Measurements from ENCODE around the gene C8A.

C8A gene

DNA sequence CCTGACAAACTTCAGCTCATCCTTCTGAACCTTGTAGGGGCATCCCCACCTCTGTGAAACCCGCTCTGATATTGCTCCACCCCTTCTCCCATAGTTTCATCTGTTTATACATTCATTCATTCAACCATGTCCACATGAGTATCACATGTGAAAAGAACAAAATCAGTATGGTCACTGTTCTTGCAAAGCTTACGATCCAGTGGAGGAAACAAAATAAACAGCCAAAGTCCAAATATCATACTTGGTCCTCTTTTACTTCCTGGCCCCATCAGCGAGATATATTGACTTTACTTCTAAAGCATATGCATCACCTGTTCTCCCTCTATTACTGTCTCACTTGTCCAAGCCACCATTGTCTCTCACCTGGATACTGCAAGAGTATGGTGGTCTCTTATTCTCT is 35.6 kb downstream of the C8A start:
- no peak for DNase-seq (ENCODE audit: low read depth)

DNA sequence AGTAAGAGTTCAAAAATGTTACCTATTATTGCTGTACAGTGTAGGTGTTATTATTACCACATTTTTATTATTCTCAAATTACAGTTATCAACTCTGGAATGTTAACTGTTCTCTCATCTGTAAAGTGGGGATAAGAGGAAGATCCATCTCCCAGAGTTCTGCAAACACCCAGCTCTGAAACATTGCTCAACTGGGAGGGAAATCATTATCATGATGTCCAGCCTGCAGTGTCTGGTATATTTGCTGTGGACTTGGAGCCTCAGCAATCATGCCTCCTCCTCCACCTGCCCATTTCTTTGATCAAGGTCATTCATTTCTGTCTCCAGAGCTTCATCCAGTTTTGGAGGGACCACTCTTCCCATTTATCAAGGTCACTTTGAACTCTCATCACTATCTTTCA is 39.4 kb downstream of the C8A start:
- DNase-seq (ENCODE audit: low read depth) = no peak

DNA sequence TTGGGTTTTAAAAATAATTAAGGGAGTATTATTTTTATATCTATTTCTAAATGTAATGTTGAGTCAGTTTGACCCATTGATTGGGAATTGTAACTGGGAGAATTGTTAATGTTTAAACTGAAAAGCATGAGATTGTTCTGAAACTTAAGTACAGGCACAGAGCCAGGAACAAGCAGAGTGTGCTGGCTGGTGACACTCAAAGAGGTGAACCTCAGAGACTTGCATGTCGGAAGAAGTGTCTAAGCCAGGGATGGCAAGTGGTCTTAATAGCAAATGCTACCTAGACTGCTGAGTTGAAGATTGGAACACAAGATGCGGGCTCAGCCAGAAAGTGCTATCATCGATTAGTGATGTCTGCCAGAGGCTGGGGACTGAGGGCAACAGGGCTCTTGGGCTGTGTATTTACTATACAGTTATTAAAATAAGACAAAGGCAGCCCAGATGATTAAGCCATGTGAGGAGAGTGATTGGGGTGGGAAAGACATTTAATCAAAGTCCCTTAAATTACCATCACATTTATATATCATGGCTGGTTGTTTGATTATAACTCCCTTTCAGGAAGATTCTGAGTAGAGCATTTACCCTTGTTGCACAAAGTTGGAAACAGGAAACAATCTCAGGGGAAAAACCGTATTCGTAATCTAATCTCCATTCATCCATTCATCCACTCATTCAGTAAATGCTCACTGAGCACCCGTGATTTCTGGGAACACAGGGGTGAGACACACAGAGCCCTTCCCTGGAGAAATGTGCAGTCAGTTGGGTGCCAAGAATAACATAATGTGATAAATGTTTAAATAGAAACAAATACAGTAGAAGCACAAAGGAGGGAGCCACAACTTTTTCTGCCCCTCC is 42.8 kb downstream of the C8A start:
- DNase-seq (ENCODE audit: low read depth) = no peak

DNA sequence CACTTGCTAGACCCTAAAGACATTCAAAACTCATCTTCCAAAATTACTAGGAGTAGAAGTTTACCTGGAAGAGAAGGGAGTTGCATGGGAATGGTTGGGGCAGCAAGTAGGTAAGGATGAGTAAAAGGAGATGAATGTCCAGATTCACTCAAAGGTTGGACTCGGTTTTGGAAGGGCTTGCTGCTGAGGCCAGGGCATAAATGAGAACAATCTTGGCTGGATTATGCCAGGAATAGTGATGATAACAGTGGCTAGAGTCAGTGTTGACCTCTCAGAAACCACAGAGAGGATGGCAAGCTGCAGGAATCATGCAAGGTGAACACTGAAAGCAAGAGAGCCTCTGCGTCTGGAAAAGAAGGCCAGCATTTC is 43.4 kb downstream of the C8A start:
- no peak for DNase-seq (ENCODE audit: low read depth)

DNA sequence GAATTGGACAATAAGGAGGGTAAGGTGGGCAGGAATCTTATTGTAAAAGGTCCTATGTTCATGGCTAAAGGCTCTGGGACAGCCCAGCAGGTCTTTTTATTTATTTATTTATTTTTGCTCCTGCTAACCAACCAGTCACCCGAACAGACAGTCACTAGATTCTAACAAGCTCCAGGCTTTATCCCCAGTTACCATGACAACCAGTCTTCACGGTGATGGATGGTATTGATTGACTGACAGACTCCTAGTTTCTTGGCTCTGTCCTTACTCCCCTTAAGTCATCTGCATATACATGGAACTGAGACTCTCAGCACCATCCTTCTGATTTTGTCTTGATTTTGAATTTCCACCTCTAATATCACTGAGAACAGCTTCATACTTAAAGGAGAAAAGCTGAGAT is 44.3 kb downstream of the C8A start:
- DNase-seq (ENCODE audit: low read depth) = no peak

DNA sequence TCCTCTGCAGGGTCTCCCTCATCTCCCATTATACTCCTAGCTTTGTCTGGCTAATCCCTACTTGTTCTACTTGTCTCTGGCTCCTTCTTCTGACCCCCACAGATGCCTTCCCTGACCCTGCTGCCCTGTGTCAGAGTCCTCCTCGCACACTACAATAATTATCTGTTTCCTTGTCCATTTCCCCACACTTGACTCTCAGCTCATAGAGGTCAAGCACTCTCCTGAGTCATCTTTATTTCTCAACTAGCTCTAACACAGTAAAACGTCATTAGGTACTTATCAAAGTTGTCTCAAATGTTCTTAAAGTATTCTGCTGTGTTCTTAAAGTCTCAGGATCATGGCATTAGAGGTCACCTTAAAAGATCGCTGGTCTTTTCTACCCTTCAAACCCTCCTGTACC is 47.1 kb downstream of the C8A start:
- peak; percentile 22 for DNase-seq (ENCODE audit: low read depth)

DNA sequence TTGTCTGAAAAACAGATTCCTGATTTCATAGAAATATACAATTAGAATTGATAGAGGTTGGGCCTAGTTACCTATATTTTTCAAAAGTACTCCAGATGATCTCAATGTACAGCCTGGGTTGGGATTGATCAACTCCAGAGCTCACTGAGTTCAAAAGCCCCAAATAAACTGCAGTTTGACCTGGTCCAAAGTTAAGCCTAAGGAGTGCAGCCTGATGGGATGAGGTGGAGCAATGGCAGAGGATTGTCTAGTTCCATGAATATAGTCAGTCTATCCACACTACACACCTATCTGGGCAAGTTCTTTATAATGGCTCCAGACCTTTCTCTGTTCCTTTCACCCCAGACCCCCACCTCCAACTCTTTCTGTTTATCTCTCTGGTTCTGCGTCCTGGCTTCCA is 49.2 kb downstream of the C8A start:
- DNase-seq (ENCODE audit: low read depth) = no peak

DNA sequence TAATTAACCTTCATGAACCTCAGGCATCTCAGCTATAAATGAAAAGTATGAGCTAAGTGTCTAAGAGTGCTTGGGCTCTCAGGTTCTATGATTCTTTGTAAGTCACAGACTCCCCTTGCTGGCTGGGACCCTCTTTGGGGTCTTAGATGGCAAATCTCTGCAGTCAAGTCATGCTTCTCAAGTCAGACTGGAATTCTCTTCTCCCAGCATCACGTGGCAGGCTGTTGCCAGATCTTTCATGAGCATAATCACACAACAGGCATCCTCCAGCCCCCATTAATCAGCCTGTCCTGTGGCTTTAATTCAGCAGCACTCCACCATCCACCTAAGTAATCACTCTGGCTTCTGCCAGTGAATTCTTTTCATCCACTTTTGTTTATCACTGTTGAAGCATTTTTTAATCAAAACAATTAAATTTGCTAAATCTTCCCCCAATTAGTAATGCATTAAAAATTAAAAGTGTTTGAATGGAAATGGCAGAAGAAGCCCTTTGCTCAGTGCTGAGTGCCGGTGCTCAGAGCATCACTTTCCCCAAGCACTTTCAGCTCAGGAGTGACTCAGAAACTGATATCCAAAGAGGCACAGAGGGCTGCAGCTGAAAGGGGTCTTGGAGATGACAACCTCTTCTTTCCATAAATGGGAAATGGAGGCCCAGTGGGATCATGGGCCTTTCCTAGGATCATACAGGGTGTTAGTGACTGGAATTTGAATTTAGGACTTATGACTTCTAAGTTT is 50.2 kb downstream of the C8A start:
- no peak for DNase-seq (ENCODE audit: low read depth)

DNA sequence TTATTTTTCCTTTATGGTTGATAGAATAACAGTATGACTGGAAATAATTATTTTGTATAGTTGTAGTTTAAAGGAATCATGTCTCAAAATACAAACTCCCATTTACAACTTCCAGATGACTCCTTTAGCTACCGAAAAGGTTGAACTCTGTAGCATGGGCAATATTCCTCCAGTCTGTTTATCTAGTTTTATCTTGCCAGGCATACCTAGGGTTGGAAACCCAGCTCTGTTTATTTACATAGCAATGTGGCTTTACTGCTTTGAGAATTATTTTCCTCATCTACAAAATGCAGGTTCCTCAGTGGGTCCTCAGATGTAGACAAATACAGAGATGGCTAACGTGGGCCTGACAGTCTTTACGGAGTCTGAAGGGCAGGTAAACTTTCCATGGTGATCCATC is 51.1 kb downstream of the C8A start:
- no peak for DNase-seq (ENCODE audit: low read depth)

DNA sequence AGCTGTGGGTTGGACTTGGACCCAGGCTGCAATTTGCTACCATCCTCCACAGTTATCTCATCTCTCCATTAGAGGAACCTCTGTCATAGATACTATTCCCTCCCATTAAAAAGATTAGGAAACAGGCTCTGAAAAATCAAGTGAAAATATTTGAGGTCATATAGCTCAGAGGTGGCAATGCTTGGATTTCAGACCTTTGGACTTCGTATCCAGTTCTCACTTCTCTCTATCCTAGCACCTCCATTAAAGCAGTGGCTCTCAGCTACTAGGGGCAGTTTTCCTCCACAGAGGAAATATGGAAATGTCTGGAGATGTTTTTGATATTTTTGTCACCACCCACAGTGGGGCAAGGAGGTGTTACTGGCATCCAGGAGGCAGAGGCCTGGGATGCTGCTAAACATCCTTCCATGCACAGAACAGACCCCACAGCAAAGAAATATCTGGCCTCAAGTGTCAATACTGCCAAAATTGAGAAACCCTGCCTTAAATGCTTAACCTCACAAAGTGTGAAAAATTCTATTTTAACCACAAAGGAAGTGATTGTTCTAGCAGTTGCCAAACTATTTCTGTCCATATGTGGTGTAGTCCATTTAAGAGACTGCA is 54.1 kb downstream of the C8A start:
- peak; percentile 10 for DNase-seq (ENCODE audit: low read depth)

DNA sequence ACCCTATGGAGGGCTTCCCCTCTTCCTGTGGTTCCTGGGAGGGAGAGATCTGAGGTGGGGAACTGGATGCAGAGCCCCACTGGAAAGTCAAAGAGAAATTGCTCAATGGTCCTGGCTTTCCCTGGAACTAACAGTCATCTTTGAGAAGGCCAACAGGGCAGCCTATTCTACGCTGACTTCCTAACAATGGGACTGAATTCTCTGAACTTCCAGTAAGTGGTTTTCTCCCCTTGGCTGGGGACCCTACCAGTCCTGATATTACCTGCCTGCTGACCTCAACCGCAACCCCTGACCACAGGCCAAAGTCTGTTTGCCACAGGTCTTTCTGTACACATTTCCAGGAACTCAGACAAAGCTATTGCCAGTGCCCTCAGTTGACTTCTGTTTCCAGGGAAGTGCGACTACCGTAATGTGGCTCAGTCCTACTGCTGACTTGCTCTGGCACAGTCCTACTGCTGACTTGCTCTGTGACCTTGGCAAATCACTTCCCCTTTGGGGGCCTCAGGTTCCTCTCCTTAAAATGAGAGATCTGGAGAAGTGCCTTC is 55.9 kb downstream of the C8A start:
- DNase-seq (ENCODE audit: low read depth) = no peak

DNA sequence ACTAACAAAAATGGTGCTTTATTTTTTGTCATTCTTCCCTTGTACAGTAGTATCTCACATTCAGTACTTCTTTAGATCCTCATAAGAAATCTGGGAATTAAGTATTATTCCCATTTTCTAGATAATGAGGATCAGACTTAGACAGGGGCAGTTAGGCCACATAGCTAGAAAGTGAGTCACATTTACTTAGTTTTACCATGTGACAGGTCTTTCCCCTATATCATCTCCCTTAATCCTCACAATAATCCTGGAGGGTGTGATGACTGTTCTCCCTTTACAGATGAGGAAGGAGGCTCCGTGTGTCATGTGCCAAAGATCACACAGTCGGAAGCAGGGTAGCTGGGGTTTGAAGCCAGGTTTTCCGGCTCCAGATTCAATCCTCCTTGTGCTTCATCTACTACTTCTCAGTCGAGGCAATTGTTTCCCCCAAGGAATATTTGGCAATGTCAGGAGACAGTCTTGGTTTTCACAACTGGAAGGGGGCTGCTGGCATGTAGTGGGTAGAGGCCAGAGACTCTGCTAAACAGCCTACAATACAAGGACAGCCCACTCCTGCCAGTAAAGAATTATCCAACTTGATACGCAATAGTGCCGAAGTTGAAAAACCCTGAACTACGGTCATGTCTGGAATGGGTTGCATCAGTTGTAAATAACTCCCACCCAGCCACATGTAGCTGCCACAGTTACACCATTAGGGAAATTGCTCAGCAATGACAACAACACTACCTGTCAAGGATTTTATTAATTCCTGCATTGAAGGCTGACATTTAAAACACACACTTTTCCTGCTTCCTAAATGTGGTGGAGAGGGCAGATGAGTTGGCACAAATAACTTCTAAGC is 56.7 kb downstream of the C8A start:
- peak; percentile 69 for DNase-seq (ENCODE audit: low read depth)

DNA sequence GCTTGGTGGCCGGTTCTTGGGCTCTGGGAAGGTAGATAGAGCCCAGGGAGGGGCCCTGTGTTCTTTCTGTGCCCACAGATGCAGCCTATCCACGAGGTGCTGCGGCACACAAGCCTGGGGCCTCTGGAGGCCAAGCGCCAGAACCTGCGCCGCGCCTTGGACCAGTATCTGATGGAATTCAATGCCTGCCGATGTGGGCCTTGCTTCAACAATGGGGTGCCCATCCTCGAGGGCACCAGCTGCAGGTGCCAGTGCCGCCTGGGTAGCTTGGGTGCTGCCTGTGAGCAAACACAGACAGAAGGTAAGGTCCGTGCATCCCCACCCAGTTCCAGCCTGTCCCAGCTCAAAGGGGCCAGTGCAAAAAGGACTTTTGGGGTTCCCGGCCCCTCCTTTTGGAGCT is 57.7 kb downstream of the C8A start:
- no peak for DNase-seq (ENCODE audit: low read depth)

DNA sequence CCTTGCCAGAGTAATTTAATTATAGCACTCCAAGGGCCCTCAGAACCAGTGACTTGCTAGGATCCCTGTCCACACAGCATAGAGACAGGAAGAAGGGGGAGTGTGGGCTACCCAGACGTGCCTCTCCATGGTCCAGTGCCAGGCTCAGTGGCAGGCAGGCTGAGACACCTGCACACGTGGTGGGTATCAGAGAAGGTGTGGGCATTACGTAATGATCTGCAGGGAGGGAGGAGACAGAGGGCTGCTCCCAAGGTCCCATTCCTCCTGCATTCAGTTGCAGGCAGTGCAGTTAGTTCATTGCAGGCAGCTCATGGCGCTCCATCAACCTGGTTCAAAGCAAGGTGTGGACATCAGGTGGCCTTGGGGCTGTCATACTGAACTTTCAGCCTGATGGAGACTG is 61.4 kb downstream of the C8A start:
- DNase-seq (ENCODE audit: low read depth) = no peak

DNA sequence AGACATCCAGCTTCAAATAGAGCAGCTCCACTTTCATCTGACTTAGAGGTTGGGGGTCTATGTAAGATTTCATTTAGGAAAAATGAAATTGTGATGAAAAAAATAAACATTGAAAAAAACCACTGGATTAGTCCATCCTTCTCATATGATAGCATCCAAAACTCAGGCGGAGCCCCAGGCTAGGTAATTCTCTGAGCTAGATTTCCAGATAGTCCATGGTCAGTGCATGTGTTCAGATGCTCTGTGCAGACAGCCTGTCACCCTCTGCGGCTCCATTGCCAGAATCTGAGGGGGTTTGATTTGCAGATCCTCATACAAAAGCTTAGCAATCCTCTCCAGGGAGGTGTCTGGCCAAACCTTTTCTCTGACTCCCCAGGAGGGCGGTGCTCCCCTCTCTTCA is 62.0 kb downstream of the C8A start:
- no peak for DNase-seq (ENCODE audit: low read depth)

DNA sequence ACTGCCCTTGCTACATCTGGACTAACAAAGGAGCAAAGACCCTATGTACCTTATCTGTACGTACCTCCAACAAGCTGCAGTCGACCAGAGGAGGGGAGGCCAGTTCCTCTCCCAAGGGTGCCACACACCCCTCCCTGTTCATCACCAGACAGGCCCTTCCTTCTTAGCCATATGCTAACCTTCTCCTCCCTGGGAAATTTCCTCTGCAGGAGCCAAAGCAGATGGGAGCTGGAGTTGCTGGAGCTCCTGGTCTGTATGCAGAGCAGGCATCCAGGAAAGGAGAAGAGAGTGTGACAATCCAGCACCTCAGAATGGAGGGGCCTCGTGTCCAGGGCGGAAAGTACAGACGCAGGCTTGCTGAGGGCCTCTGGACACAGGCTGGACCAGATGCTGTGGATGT is 62.8 kb downstream of the C8A start:
- no peak for DNase-seq (ENCODE audit: low read depth)

DNA sequence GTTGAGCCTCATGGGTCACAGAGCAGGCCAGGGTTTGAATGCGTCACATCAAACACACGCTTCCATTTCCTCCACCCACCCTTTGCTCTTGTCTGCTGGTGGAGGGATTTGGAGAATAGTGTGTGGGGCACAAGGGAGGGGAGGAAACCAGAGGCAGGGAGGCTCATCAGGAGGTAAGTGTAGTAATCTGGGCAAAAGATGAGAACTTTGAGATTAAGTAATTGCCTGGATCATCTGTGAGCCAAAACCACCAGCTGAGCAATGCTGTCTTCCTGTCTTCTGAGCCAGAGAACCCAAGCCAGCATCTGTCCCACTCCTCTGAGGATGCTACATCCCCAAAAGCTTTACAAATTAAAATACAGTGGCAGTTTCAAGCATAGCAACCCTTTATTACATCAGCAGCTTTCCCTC is 66.0 kb downstream of the C8A start:
- no peak for DNase-seq (ENCODE audit: low read depth)

DNA sequence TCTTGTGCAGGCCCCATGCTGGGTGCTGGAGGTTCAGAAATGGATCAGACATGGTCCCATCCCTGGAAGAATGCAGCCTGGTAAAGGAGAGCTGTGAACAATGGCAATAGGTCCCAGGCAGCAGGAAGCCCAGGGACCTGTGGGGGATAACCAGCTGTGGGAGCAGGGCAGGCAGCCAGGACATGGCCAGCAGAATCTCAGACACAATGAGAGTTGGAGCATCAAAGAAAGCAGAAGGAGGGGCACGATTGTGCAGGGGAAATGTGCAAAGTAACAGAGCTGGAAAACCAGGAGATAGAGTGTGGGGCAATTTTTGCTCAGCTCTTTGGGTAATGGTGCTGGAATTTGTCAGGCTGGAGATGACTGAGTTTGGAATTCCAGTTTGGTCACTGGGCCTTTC is 66.9 kb downstream of the C8A start:
- DNase-seq (ENCODE audit: low read depth) = no peak

DNA sequence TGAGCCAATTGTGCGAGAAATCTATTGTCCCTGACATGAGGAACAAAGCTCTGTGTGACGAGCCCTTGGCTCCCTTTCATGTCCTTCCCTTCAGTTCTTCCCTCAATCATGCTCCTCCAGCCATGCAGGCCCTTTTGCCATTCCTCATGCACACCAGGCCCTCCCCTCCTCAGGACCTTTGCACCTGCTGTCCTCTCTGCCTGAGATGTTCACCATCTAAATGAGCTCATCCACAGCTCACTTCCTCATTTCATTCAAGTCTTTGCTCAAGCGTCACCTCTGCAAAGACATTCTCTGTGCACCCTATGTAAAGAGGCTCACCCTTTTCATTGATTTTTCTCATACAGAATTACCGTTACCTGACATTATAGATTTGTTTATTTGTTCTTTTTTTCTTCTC is 67.5 kb downstream of the C8A start:
- no peak for DNase-seq (ENCODE audit: low read depth)

DNA sequence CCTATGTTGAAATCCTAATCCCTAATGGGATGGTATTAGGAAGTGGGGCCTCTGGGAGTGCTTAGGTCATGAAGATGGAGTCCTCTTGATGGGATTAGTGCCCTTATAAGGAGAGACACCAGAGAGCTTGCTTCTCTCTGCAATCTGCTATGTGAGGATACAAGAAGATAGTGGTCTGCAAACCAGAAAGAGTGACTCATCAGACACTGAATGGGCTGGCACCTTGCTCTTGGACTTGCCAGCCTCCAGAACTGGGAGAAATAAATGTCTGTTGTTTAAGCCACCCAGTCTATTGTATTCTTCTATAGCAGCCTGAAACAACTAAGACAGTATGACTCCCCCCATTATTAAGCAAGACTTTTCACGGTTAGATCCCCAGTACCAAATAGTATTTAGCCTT is 67.9 kb downstream of the C8A start:
- no peak for DNase-seq (ENCODE audit: low read depth)

DNA sequence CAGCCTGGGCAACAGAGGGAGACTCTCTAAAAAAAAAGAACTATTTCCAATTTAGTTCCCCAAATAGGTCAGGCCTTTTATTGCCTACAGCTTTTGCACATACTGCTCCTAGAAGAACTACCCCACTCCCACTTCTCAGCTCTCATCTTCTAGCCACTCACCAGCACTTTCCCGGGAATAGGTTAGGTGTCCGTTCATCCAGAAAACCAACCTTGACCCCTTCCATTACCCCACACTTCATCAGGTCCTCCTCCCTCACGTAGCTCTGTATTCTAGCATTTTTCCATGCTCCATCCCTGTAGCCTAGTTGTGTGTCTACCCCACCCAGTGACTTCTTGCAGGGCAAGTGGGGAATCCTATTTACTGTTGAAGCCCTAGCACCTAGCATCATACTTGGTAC is 68.6 kb downstream of the C8A start:
- no peak for DNase-seq (ENCODE audit: low read depth)

DNA sequence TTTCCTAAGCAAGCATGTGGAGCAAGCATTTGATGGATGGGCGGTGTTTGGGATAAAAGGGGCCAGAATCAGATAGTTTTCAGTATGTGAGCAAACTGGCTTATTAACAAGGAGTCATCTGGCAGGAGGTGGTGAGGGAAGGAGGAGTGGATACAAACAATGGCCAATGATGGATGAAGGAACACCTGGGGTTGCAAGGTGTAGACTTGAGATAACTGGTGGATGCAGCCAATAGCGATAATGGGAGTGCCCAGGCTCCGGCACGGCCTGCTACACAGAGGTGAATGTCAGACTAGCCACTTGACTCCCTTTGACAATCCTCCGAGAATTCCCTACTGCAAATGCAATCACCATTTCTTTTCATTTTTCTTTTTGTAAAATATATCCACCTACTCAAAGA is 69.5 kb downstream of the C8A start:
- DNase-seq (ENCODE audit: low read depth) = no peak

Data from ELR (cell line).